Cardiac fibroblast (primary cell): ENCODE data around the gene DPP6.
A peak's percentile ranks its signal among the peaks of the same experiment; 100 is the strongest.

Experiments used
- DNase-seq, 2 donors: peaks; one replicate each; pipeline versions ENCODE4 v3.0.0 to v3.0.0-alpha.2; 2010; ENCODE audit warnings: low read depth in 2 of 2
- H3K4me3 ChIP-seq, 2 donors: replicated peaks in 1 of 2; 1 replicate in 1 of 2; 2 replicates in 1 of 2; pipeline ENCODE4 v1.5.1; 2011; ENCODE audit warnings: low read depth in 2 of 2, low read length in 2 of 2, mild to moderate bottlenecking in 2 of 2, moderate library complexity in 1 of 2
- CTCF ChIP-seq: IDR thresholded peaks from one replicate; pipeline ENCODE4 v1.5.1; 2011; ENCODE audit warnings: low read depth, mild to moderate bottlenecking, low read length, inconsistent platforms

DPP6 gene

GRCh38 chr7:154738216-154738615, 686.0 kb downstream of the DPP6 start:
- H3K4me3 ChIP-seq, result no peak overlapping the region
- no peak for TF ChIP-seq CTCF
- no peak for DNase-seq

- DNase-seq, result no peak
- no peak overlapping the region for H3K4me3 ChIP-seq
- no peak for TF ChIP-seq CTCF
Measured at GRCh38 chr7:154741131-154741530, 688.9 kb downstream of the DPP6 start.

- no peak for TF ChIP-seq CTCF
- DNase-seq, result no peak
- H3K4me3 ChIP-seq, result no peak overlapping the region
Measured at GRCh38 chr7:154743206-154743605, 691.0 kb downstream of the DPP6 start.

- no peak overlapping the region for H3K4me3 ChIP-seq
- TF ChIP-seq CTCF, result peak; percentile 56
- peak in 1 of 2 donors; percentile 3 for DNase-seq
Measured at GRCh38 chr7:154744256-154744860, 692.2 kb downstream of the DPP6 start.

GRCh38 chr7:154744861-154745258, 692.7 kb downstream of the DPP6 start:
- DNase-seq, result no peak
- no peak for TF ChIP-seq CTCF
- no peak overlapping the region for H3K4me3 ChIP-seq

GRCh38 chr7:154746571-154747360, 694.6 kb downstream of the DPP6 start:
- DNase-seq, result no peak
- TF ChIP-seq CTCF, result no peak
- no peak overlapping the region for H3K4me3 ChIP-seq
